GM12878 (cell line): Measurements from ENCODE around the gene BPIFA1.

Experiments used
- CTCF ChIP-seq, 3 experiments: IDR thresholded peaks in 2 of 3; conservative IDR thresholded peaks in 1 of 3; 2 replicates each; pipeline ENCODE4 v1.5.1; 2011; ENCODE audit warnings: low read depth in 3 of 3, low read length in 3 of 3, mild to moderate bottlenecking in 3 of 3, control low read depth in 2 of 3, moderate library complexity in 2 of 3, inconsistent platforms in 1 of 3, mixed read lengths in 1 of 3; ENCODE audit not compliant: control insufficient read depth in 2 of 3, insufficient read depth in 1 of 3; ENCODE audit errors: extremely low read depth in 1 of 3
- REST ChIP-seq: IDR thresholded peaks from 2 replicates; pipeline ENCODE4 v1.6.1; 2012; ENCODE audit warnings: mild to moderate bottlenecking, low read depth, low read length
- TARDBP ChIP-seq: IDR thresholded peaks from 2 replicates; pipeline ENCODE4 v1.6.1; 2016; ENCODE audit warnings: borderline replicate concordance
- YY1 ChIP-seq: IDR thresholded peaks from 2 replicates; pipeline ENCODE4 v1.6.1; 2011; ENCODE audit warnings: low read depth, mild to moderate bottlenecking, low read length

- TF ChIP-seq CTCF (IDR thresholded peaks at IDR 0.05 in 2 of 3, conservative IDR thresholded peaks at IDR 0.05 in 1 of 3; ENCODE audit: control insufficient read depth in 2 of 3, extremely low read depth in 1 of 3, insufficient read depth in 1 of 3, low read depth in 3 of 3, low read length in 3 of 3) (no peak), REST (no peak), TARDBP (no peak), YY1 (no peak)
These were observed 21.4 kb downstream of the BPIFA1 start for GRCh38 chr20:33257237-33257636.
